Measurements from ENCODE around the gene NAA38.

NAA38 gene

DNA sequence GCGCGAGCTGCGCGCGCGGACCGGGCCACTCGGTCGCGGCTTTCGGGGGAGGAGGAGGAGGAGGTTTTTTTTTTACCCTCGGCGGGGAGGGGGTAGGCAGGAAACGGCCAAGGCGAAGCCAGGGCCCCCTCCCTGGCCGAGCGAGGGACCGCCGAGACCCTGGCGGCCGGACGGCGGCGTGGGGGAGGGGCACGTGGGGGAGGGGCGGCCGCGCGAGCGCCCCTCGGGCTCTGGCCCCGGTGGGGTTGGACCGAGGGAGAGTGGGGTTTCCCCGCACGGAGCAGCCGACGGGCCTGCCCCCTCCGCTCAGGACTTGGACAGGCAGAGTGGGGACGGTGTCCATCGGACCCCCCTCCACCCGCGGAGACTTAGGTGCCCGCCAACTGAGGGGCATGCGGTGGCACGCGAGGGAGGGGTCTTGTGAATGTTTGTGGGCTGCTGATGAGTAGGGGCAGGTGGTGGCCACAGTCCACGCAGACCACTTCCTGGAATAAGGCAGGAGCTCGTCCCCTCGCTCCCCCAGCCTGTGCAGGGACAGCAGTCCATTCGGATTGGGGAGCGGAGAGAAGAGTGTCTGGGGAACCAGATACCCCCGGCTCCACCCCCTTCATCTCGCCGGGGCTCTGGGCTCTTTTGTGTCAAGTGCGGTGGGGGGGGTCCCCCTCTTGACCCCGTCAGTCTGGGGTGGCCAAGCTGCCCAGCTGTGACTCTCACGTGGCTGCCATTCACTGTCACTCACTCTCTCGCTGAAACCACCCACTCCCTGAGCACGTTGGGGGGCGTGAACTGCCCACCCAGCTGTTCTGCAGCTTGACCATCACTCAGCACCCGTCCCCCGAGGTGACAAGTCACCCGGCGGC is 28.2 kb upstream of the NAA38 start:
- no peak for DNase-seq (ENCODE audit: insufficient read length, low spot score)
- no peak for FAIRE-seq
- TF ChIP-seq, protein P1, sequence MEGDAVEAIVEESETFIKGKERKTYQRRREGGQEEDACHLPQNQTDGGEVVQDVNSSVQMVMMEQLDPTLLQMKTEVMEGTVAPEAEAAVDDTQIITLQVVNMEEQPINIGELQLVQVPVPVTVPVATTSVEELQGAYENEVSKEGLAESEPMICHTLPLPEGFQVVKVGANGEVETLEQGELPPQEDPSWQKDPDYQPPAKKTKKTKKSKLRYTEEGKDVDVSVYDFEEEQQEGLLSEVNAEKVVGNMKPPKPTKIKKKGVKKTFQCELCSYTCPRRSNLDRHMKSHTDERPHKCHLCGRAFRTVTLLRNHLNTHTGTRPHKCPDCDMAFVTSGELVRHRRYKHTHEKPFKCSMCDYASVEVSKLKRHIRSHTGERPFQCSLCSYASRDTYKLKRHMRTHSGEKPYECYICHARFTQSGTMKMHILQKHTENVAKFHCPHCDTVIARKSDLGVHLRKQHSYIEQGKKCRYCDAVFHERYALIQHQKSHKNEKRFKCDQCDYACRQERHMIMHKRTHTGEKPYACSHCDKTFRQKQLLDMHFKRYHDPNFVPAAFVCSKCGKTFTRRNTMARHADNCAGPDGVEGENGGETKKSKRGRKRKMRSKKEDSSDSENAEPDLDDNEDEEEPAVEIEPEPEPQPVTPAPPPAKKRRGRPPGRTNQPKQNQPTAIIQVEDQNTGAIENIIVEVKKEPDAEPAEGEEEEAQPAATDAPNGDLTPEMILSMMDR (IDR thresholded peaks at IDR 0.05; ENCODE audit: insufficient read depth, missing control alignments) = no peak

DNA sequence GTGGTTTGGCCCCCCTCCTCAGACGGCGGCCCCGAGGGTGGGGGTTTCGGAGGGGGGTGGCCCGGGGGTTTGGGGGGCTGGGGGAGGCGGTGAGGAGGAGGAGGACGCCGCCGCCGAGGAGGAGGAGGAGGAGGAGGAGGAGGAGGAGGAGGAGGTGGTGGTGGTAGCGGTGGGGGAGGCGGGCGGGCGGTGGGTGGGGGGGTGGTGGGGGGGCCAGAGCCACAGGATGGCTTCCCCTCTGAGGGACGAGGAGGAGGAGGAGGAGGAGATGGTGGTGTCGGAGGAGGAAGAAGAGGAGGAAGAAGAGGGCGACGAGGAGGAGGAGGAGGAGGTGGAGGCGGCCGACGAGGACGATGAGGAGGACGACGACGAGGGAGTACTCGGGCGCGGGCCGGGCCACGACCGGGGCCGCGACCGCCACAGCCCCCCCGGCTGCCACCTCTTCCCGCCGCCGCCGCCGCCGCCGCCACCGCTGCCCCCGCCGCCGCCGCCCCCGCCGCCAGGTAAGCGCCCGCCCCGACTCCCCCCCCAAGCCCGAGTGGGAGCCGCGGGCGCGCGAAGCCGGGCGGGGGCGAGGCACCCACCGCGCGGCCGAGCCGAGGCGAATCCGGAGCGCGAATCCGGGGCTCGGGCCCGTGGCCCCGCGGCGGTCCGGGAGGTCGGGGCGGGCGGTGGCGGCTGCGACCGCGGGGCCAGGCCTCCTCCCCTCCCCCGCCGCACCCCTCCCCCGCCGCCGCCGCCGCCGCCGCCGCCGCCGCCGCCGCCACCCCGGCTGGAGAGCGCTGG is 27.4 kb upstream of the NAA38 start:
- TF ChIP-seq, protein P1 (IDR thresholded peaks at IDR 0.05; ENCODE audit: insufficient read depth, missing control alignments) = no peak
- no peak for FAIRE-seq
- DNase-seq (ENCODE audit: insufficient read length, low spot score) = no peak

DNA sequence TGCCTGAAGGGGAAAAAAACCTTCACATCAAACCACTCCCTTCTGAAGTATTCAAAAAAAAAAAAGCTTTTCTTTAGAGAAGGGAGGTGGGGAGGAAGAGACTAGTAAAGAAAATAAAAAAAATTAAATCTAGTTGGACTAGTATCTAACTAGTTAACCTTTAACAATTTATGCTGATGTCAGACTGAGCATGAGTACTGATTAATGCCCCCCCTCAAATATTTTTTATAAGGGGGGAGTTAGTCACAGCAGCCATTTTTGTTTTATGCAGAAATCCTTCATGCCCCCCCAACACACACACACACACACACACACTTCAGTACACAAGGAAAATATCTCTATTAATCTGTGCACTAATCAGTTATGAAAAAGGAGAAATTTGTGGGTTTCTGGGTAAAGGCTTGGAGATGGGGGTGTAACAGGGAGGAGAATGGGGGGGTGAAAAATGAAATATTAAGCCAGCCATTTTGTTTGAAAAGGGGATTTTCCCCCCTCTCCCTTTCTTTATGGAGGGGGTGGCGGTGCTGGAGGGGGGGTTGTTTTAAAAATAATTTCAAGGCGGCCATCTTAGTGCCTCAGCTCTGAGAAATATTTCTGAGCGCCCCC is 26.5 kb upstream of the NAA38 start:
- no peak for DNase-seq (ENCODE audit: insufficient read length, low spot score)
- TF ChIP-seq, protein P1 (IDR thresholded peaks at IDR 0.05; ENCODE audit: insufficient read depth, missing control alignments) = no peak

DNA sequence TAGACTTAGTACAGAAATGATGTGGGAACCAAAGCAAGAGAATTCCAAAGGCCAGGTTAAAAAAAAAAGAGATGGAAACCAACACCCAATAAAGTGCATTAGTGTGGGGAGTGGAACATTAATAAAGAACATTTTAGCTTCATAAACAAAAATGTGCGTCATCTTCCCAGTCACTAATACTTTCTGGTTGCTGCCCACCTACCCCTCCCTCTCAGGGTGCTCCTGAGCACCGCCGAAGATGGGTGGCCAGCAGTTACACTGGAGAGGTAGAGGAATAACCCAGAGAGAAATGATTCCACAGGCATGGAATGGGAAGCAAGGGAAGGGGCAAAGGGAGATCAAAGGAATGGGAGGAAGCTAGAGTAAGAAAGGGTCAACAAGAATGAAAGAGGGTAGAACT is 25.3 kb upstream of the NAA38 start:
- FAIRE-seq (no peak), DNase-seq (ENCODE audit: insufficient read length, low spot score) (no peak)
- TF ChIP-seq, protein P1 (IDR thresholded peaks at IDR 0.05; ENCODE audit: insufficient read depth, missing control alignments) = no peak

More for the DNA sequence above, 26.5 kb upstream of the NAA38 start:
- FAIRE-seq = no peak

DNA sequence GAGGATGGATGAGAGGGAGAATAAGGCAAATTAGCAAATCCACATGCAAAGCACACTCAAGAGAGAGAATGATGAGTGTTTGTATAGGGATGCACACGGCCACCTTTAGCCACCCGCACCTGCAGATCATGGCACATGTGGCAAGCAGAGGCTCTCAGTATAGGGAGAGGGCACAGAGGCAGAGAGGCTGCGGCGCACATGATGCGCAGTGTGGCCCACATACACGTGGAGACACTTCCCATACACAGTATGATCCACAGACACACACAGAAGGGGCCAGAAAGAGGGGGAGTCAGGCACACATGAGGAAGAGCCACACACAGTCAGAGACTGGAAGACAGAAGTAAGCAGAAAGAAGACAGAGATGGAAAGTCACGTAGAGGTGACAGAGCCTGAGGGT is 24.7 kb upstream of the NAA38 start:
- FAIRE-seq (no peak), DNase-seq (ENCODE audit: insufficient read length, low spot score) (no peak)

DNA sequence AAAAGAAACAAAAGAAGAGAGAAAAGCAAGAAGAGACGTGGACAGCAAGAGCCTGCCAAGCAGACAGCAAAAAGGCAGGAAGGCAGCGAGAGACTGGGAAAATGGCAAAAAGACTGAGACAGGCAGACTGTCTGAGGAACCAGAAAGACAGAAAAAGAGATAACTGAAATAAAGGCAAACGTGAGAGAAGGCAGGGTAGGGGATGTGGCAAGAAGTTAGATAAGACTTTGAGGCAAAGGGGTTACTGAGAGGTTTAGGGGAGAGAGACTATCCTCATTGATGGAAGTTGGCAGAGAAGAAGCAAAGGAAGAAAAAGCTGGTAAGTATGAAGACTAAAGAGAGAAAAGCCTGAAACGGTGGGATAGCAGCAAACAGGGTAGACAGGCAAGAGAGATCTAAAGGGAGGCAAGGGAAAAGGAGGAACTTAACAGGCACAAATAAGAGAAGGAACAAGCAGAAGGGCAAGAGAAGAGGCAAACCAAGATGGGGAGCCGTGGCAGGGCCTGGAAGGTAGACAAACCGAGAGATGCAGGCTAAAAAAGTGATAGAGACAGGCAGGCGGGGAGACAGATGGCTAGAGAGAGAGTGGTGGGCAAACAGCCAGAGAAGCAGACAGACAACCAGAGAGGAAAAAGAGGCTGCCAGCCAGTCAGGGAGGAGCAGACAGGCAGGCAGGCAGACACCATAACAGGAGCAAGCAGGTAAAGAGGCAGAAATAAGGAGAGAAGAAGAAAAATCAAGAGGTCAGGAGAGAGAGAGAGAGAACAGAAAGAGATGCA is 24.1 kb upstream of the NAA38 start:
- DNase-seq (ENCODE audit: insufficient read length, low spot score) (no peak), FAIRE-seq (no peak)
- TF ChIP-seq, protein P1 (IDR thresholded peaks at IDR 0.05; ENCODE audit: insufficient read depth, missing control alignments) = no peak

More for the DNA sequence above, 24.7 kb upstream of the NAA38 start:
- TF ChIP-seq, protein P1 (IDR thresholded peaks at IDR 0.05; ENCODE audit: insufficient read depth, missing control alignments) = no peak

All from D721Med (cell line).